HG02571 (cell line): ENCODE data around the gene FOLR1.

Source experiments
- ATAC-seq: cut with Tn5 transposase; IDR thresholded peaks from one replicate; pipeline ENCODE4 v1.9.1; 2021; ENCODE audit warnings: mild to moderate bottlenecking, moderate library complexity; ENCODE audit not compliant: unreplicated experiment

The FOLR1 gene

GRCh38 chr11:72234514-72234830, 42.5 kb downstream of the FOLR1 start:
- no peak for ATAC-seq

GRCh38 chr11:72234920-72235319, 43.0 kb downstream of the FOLR1 start:
- no peak for ATAC-seq

GRCh38 chr11:72235351-72236057, 43.6 kb downstream of the FOLR1 start:
- ATAC-seq: no peak

- no peak for ATAC-seq
Observed at GRCh38 chr11:72236083-72236697, 44.2 kb downstream of the FOLR1 start.

- ATAC-seq: no peak
Observed at GRCh38 chr11:72236774-72237111, 44.8 kb downstream of the FOLR1 start.

DNA sequence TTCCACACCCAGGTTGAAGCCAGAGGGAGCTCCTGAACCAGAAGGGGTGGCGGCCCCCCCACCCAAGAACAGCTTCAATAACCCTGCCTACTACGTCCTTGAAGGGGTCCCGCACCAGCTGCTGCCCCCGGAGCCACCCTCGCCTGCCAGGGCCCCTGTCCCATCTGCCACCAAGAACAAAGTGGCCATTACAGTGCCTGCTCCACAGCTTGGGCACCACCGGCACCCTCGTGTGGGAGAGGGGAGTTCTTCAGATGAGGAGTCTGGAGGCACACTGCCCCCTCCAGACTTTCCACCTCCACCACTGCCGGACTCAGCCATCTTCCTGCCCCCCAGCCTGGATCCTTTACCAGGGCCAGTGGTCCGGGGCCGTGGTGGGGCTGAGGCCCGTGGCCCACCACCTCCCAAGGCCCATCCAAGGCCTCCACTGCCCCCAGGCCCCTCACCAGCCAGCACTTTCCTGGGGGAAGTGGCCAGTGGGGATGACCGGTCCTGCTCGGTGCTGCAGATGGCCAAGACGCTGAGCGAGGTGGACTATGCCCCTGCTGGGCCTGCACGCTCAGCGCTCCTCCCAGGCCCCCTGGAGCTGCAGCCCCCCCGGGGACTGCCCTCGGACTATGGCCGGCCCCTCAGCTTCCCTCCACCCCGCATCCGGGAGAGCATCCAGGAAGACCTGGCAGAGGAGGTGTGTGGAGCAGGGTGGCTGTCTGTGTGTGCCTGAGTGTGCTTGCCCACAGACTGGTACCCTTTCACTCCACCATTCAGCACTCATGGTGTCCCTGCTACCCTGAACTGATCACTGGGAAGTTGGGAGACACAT, 45.4 kb downstream of the FOLR1 start:
- ATAC-seq: no peak

DNA sequence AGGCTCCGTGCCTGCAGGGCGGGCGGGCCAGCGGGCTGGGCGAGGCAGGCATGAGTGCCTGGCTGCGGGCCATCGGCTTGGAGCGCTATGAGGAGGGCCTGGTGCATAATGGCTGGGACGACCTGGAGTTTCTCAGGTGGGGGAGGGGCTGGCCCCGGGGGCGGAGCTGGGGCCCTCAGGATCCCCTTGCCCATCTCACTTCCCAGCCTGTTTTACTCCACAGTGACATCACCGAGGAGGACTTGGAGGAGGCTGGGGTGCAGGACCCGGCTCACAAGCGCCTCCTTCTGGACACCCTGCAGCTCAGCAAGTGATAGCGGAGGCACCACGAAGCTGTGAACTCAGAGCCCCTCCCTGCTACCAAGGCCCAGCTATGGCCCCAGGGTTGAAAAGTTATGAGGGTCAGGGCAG, 46.1 kb downstream of the FOLR1 start:
- no peak for ATAC-seq

DNA sequence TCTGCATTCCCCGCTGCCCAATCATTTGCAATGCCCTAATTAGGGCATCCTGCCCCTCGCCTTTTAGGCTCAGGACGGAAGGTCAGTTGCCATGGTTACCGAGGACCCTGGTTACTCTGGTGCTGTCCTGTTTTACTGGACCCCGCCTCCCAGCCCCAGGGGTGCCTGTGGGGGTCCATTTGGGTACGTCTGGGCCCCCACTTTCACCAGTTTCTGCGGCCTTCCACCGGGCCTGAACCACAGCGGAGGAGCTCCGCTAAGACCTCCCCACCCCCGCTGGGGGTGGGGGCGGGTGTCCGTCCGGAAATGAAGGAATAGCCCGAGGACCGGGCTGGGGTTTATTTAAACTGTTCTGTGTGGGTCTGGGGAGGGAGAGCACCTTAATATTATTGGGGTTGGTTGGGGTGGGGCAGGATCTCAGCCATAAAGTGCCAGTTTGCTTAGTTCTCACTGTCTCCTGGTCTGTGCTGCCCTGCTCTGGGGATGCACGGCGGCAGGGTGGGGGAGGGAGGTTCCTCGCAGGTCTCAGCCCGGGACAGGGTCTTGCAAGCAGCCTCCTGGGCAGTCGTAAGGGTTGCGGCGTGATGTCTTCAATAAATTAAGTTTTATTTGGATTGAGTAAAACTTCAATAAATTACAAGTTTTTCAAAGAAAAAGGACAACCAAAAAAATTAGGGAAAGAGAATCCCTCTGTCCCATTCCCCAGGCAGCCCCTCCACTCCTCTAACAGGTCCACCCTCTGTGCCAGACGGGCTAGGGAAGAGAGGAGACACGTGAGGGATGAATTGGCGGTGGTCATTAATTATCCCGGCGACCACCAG, 46.8 kb downstream of the FOLR1 start:
- no peak for ATAC-seq

DNA sequence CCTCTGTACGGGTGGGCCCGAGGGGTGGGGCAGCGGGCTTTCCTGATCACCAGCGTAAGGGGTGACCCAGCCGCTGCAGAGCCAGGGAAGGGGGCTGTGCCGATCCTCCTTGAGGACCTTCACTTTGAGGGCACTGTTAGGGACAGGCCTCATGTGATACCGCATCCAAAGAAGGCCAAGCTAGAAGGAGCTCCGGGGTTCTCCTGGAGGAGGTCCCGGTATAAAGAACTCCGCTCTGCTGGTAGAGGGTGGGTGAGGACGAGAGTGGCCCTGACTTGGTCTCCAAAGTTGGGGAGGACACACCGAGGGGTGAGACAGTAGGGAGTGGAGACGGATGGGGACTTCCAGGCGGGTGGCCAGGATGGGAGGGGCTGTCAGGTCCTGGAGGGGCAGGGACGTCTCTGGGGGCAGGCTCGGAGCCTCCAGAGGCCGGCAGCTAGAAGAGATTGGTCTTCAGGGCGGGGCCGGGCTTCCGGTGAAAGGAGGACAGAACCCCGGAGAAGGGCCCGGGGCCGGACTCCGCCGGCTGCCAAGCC, 47.4 kb downstream of the FOLR1 start:
- ATAC-seq: no peak

- ATAC-seq: no peak
Observed at GRCh38 chr11:72239849-72240460, 48.0 kb downstream of the FOLR1 start.

DNA sequence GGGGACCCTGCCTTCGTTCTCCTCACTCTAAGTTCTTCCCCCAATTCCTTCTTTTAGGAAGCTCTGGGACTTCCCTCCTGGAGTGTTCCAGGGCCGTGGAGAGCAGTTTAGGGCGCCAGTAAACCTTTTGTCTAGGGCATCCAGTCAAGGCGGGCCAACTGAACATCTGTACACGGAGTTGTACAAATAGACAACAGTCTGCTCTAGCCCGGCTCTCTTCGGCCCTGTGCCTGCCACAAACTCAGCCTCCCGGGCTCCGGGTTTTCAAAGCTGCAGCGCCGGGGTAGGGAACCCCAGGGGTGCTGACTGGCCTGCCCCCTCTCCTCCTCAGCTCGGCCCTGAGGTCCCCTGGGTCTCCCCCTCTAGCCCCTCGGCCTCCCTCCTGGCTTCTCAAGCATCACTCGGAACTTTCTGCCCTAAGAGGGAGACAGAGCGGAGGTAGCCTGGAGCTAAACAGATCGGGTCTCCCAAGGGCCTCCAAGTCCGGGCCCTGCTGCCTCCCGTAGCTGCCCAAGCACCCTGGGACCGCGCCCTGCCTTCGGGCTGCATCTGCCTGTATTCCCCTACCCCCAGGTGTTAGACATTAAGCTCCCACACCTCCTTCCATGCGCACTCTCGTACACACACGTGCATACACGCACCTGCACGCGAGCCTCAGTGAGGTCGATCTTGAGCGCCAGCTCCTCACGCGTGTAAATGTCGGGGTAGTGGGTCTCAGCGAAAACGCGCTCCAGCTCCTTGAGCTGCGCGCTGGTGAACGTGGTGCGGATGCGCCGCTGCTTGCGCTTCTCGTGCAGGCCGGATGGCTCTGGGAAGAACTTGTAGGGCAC, 48.7 kb downstream of the FOLR1 start:
- no peak for ATAC-seq

DNA sequence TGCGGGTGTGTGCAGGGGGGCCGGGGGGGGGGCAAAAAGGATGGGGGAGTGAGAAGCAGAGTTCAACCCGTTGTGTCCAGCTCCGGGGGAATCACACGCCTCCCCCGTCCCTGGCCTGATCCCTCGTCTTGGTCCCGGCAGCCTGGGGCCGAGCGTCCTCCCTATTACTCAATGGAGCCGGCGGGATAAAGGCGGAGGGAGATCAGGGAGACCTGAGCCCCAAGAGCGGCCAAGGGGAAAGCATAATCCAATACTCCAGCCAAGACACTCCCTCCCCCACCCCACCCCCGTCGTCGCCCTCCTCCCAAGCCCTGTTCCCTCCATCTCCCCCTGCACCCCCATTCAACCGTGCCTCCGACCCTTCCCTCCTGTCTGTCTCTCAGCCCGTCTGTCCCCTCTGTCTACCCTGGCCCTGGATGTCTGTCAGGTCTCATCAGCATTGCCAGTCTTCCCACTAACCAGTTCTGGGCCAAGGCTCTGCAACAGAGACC, 49.4 kb downstream of the FOLR1 start:
- no peak for ATAC-seq

GRCh38 chr11:72242141-72242540, 50.2 kb downstream of the FOLR1 start:
- ATAC-seq: no peak

DNA sequence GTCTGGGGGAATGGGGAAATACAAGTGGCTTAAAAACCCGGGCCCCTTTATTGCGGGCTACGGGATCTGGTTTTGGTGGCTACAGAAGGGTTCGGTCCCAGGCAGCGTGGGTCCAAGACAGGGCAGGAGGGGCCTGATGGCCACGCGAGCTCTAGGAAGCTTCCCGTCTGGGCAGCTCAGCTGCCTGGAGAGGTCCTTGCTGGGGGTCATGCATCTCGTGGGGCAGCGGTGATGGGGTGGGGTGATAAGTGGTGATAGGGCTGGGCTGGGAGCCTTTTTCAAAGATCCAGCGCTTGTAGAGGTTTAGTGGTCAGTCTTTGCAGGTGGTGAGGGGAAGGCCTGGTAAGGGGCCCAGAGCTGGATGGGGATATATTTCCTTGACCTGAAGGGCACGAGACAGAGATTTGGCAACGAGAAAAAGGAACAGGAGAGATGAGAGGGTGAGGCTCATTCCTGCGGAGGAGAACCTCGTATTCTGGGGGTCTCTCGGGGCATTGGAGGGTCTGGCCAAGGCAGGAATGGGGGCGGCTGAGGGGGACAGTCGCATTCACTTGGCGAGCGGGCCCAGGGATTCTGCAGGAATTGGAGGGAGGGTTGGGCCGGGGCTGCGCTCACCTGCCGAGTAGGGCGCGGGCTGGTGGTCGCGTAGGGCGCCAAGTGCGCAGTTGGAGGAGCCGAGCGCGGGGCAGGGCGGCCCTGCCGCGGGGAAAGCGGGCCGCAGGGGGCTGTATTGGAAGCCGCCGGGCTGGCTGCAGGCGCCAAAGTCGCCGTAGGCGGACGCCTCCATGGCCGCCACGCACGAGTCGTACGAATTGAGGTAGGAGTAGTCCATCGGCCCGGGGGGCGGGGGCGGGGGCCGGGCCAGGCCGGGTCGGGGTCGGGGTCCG, 51.5 kb downstream of the FOLR1 start:
- no peak for ATAC-seq

DNA sequence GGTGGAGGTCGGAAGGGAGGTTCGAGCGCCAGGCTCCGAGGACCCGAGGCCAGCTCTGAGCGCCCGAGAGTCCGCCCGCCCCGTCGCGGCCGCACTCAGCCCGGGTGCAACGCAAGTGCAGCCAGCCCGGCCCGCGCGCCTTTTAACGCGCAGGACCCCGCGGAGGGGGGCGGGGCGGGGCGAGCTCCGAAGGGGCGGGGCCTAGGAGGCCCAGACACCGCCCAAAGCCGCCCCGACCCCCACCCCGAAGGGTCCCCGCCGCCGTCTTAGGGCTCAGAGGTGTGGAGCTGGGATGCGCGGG, 52.1 kb downstream of the FOLR1 start, which contains the start of gene PHOX2A:
Gene PHOX2A (minus strand): TSS at position 117 of the 301 bp plus-strand sequence. CDS start 172 bp downstream, outside the sequence.
- no peak for ATAC-seq

DNA sequence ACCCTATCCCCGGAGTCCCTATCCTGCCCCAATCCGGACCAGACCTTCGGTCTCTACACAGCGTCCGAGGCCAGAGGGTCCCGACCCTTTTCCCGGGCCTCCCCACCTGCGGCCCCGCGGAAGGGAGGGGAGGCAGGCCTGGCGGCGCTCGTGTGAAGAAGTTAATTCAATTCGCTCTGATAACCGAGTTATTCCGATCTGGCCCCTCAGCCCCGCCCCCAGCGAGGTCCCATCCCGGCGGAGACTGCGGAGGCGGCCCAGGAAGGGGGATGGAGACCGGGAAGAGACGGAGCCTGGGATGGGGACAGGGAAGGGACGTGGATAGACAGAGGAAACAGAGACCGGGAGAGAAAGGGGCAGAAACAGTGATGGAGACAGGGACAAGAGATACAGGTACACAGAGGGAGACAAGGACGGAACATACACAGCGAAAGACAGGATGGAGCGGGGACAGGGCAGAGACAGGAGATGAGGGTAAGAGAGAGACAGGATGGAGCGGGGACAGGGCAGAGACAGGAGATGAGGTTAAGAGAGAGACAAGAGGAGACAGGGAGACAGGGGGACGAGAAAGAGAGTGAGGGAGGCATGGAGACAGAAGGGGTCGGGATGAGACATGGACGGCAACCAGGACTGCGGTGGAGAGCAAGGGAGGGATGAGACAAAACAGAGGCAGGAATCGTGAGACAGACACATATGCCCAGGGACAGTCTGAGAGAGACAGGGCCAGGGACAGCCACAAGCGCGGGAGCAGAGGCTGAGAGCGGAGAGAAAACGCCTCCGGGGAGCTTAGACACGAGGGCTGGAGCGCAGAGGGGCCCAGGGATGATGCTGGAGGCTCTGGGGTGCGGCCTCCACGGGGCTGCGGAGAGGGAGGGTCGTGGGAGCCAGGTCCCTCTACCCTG, 52.7 kb downstream of the FOLR1 start:
- ATAC-seq: no peak

DNA sequence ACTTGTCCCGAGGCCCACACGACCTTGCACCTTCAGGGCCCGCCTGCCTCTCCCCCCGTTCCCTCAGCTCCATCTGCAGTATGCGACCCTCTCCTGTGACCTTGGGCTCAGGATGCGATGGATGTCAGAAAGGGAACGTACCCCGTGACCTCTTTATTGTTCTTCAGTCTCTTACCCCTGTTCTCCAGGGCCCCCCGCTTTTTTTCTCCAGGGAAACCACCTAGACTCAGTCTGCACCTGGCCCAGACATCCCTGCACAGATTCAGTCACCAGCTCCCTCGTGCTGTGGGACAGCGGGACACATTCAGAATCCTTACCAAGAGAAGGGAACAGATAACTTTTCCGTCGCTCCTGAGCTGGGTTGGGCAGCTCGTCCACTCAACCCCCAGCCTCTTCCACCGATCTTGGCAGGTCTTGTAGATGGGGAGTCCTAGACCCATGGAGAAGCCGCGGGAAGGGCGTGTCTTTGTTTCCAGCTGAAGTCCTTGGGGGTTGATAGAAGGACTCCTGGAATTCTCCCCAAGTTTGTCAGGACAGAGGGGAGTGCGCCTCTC, 53.4 kb downstream of the FOLR1 start:
- no peak for ATAC-seq
